Chondrocyte (in vitro differentiated cells): Measurements from ENCODE around the gene DPYD. TPM values are rescaled to one million over a fixed set of nuclear protein-coding genes. Genes with fewer than 3 reads are reported as not detected.

Source experiments
- DNase-seq: peaks from one replicate; pipeline ENCODE4 v3.0.0; 2021; ENCODE audit warnings: mixed read lengths, low spot score
- H3K27ac Mint-ChIP-seq: one replicate; pipeline ENCODE4 v1.8.0; 2021; ENCODE audit warnings: mild to moderate bottlenecking, moderate library complexity, mixed read lengths; ENCODE audit not compliant: unreplicated experiment
- H3K27me3 Mint-ChIP-seq: 2 replicates; pipeline ENCODE4 v1.8.0; 2021; ENCODE audit warnings: low read depth, mixed read lengths
- H3K36me3 Mint-ChIP-seq: 2 replicates; pipeline ENCODE4 v1.8.0; 2021; ENCODE audit warnings: low read depth, mixed read lengths
- H3K4me1 Mint-ChIP-seq: 2 replicates; pipeline ENCODE4 v1.8.0; 2021; ENCODE audit warnings: low read depth, mild to moderate bottlenecking, mixed read lengths
- H3K4me3 Mint-ChIP-seq: one replicate; pipeline ENCODE4 v1.8.0; 2021; ENCODE audit warnings: mild to moderate bottlenecking, moderate library complexity, mixed read lengths; ENCODE audit not compliant: unreplicated experiment
- H3K9me3 Mint-ChIP-seq: 2 replicates; pipeline ENCODE4 v1.8.0; 2021; ENCODE audit warnings: low read depth, mixed read lengths
- CTCF ChIP-seq: fragments of 200-600 bp; sonication (generic); IDR thresholded peaks from 2 replicates; pipeline ENCODE4 v1.5.0; 2021; ENCODE audit warnings: antibody characterized with exemption, mild to moderate bottlenecking, moderate library complexity
- total RNA-seq: library from RNA; stranded (reverse); gene quantifications from 3 replicates; pipeline ENCODE4 v1.2.1, GENCODE V29; 2021

The DPYD gene
- total RNA-seq, 1 donor from 2014 or later: 5.3 TPM

GRCh38 chr1:97097404-97097925 is 823.4 kb downstream of the DPYD start:
- TF ChIP-seq CTCF: no peak
- Mint-ChIP-seq H3K4me1 (no peaks in the 10 kb centered on the region), H3K27ac (no peak overlapping the region), H3K36me3 (peaks cover 4% of the 10 kb centered on the region), H3K9me3 (peaks cover 2% of the 10 kb centered on the region), H3K4me3 (no peak overlapping the region), H3K27me3 (no peaks in the 10 kb centered on the region)
- DNase-seq: no peak

- Mint-ChIP-seq H3K27me3 (no peaks in the 10 kb centered on the region), H3K36me3 (peaks cover 4% of the 10 kb centered on the region), H3K27ac (no peak overlapping the region), H3K9me3 (peaks cover 2% of the 10 kb centered on the region), H3K4me1 (peaks cover 6% of the 10 kb centered on the region), H3K4me3 (no peak overlapping the region)
- no peak for DNase-seq
- no peak for TF ChIP-seq CTCF
These were observed 825.1 kb downstream of the DPYD start for GRCh38 chr1:97095764-97096163.

GRCh38 chr1:97094247-97094972 is 826.4 kb downstream of the DPYD start:
- Mint-ChIP-seq H3K9me3 (peaks cover 2% of the 10 kb centered on the region), H3K36me3 (peaks cover 4% of the 10 kb centered on the region), H3K27me3 (no peaks in the 10 kb centered on the region), H3K4me1 (peaks cover 6% of the 10 kb centered on the region), H3K27ac (no peak overlapping the region), H3K4me3 (no peak overlapping the region)
- no peak for DNase-seq
- TF ChIP-seq CTCF: no peak

GRCh38 chr1:97093741-97094140 is 827.1 kb downstream of the DPYD start:
- H3K4me1 Mint-ChIP-seq: peaks cover 9% of the 10 kb centered on the region
- no peak overlapping the region for H3K4me3 Mint-ChIP-seq
- no peaks in the 10 kb centered on the region for H3K27me3 Mint-ChIP-seq

GRCh38 chr1:97092824-97093223 is 828.0 kb downstream of the DPYD start:
- Mint-ChIP-seq H3K27me3 (no peaks in the 10 kb centered on the region), H3K4me3 (no peak overlapping the region), H3K36me3 (peaks cover 4% of the 10 kb centered on the region), H3K9me3 (peaks cover 2% of the 10 kb centered on the region), H3K27ac (no peak overlapping the region), H3K4me1 (peaks cover 15% of the 10 kb centered on the region)
- TF ChIP-seq CTCF: no peak
- no peak for DNase-seq

More at GRCh38 chr1:97093741-97094140, 827.1 kb downstream of the DPYD start:
- H3K27ac Mint-ChIP-seq: no peak overlapping the region
- no peak for TF ChIP-seq CTCF
- DNase-seq: no peak
- peaks cover 4% of the 10 kb centered on the region for H3K36me3 Mint-ChIP-seq
- H3K9me3 Mint-ChIP-seq: peaks cover 2% of the 10 kb centered on the region
